GOT3 (cell line): ENCODE measurements around the gene DPH6.

Source experiments
- DNase-seq: peaks from one replicate; lab custom pipeline; 2025; ENCODE audit warnings: mixed read lengths; lab: John Stamatoyannopoulos, UW

Gene DPH6

GRCh38 chr15:35540885-35541284 lies 5.1 kb downstream of the DPH6 start:
- DNase-seq, result no peak

DNA sequence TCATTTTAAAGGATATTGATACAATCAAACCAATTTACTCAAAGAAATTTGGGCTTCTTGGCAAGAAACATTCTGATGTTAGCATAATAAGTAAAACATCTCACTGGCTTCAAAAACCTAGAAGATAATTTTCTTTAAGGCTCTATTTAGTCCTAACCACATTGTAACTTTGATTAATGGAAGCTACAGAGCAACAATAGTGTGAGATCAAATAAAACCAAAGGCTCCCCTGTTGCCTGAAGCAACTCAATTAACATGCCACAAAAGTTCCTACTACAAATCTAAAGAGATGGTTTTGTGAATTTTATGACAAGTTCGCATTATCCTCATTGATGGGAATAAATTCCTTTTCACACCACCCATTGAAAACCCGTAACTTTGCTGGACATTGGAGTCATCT lies 5.9 kb downstream of the DPH6 start:
- no peak for DNase-seq

- DNase-seq, result no peak
Observed at GRCh38 chr15:35535365-35535916, 10.5 kb downstream of the DPH6 start.

DNA sequence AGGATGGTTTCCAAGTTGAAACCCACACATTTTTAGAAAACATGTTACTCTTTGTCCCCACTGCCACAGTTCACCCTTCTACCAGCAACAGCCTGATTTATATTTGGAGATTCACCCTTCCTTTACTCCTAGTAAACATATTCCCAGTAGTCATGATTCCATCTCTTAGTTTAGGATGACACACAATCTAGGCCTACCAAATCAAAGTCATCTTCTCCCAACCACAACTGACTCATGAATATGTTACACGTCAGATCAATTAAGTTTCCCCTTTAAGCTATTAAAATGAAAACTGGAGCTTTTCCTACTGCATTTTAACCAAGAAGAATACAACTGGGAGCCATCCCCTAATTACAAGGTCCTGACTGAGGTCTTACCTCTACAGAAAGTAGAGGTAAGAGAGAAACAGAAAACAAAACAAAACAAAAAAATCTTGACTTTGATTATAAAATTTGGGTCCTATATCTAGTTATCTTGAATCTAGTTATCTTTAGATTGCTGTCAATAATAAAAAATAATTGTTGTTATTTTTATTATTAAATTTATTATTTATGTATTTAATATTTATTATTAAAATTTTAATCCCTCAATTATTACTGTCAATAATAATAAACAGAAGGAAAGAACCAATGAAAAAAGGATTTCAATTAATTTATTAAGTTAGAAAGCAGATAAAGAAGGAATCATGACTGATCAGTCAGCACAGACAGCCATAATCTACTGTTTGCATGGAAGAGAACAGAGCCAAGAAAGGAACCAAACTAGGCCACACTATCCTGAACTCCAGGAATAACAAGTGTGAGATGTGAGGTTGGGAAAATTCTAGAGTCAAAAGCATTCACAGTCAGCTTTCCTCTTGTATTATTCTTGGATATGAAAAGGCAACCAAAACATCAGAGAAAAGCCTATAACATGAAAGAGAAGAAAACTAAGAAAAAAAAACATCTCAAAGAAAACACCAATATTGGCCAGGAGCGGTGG lies 12.5 kb downstream of the DPH6 start:
- DNase-seq, result no peak

- DNase-seq, result no peak
Observed at GRCh38 chr15:35530698-35531097, 15.3 kb downstream of the DPH6 start.

GRCh38 chr15:35529784-35530183 lies 16.2 kb downstream of the DPH6 start:
- DNase-seq, result no peak

DNA sequence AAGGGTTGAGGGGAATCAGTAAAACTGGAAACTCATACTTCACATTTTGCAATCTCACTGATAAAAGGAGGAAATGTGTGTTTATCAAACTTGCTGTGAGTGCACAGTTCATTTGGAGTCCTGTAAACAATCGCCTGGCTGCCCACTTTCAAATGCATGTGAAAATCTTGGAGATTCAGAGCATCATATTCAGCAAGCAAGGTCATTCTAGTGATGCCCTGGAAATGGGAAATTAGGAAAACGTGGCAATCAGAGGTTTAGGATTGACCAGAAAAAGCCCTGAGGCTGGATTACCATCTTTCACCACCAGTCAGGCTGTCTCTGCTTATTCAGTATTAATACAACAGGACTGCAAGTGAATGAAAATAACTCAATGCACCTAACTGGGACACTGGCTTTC lies 23.9 kb downstream of the DPH6 start:
- no peak for DNase-seq

GRCh38 chr15:35519541-35520149 lies 26.3 kb downstream of the DPH6 start:
- DNase-seq, result no peak

DNA sequence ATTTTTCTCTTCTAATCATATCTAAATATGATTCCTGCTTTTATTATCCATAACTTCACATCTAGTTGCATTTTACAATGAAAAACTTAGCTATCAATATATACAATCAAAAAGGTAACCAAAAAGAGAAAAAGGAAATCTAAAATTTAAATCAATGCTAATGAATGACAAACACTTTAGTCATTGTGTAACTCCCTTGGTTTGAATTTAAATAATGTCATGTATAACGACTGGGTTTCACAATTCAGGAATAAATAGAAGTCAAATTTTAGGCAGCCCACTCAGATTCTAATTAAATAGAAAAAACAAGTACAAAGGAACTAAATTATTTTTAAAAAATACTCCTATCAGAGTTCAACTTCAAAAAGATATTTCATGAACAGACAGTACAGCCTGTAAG lies 26.9 kb downstream of the DPH6 start:
- no peak for DNase-seq

DNA sequence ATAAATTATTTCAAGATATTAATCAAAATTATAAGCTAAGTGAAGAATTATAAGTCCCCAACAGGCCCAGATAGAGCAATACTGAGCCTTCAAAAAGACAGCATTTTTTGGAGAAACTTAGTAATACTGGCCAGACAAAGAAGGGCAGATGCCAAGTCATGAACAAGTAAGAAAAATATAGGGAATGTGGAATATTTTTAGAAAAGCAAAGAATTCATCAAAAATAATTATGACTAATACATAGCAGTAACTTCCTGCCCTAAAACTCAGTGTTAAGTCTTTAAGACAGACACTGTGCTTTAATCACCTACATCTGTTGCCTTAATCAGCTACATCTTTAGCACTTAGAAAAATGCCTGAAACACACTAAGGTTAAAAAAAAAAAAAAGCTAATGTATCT lies 31.2 kb downstream of the DPH6 start:
- DNase-seq, result no peak

GRCh38 chr15:35507932-35508638 lies 37.9 kb downstream of the DPH6 start:
- no peak for DNase-seq

DNA sequence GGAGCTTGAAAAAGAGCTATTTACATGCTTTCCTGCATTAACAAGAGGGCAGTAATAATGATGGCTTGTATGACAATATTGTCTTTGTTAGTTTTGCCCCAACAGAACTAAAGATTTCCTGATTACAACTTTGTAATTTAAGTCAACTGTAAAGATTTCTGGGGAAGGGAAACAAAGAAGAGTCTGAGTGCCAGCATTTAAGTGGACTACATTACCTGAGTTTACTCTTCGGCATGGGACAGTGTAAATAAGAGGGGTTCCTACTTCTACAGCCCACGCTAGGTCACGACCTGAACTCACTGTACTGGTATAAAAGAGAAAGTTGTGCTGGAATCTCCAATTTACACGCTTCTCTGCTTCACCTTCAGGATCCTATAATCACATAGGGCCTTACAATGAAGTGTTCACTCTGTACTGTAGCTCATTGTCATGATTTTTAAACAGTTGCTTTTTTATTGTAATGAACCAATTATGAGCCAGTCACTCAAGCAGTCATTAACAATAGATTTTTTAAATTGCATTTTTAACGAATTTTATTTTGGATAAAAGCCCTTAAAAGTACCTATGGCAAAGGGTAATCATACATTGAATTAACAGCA lies 39.6 kb downstream of the DPH6 start:
- no peak for DNase-seq

DNA sequence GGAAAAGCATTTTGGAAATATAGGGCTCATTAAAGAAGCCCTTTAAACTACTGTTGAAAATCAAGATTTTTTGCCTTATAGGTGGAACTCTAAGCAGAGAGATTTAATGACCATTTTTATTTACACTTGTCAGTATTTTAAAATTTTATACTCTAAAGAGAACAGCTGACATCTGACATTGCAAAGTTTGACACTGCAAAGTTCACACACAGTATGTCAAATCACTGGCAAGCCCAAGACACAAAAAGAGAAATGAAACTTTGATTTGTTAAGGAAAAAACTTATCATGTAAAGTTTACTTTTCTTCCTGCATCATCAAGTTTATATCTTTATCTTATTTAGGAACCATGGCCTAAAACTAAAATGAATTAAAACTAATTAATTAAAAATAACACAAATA lies 40.2 kb downstream of the DPH6 start:
- no peak for DNase-seq

DNA sequence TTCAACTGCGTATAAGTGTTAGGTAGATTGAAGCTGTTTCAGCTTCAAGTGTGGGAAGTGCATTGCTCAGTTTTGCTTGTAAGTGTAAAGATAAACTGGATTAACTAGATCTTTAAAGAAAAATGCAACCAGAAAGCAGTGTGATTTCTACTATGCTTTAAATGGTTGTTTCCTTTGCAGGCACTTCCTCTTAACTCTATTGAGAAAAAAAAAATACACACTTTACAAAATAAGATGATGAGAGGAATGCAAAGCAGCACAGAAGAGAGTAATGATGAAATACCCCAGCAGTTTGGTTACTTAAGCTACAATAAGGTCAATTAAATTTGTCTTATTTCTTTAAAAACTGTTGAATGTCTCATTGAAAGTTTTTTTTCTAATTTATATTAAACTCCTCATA lies 40.8 kb downstream of the DPH6 start:
- no peak for DNase-seq

DNA sequence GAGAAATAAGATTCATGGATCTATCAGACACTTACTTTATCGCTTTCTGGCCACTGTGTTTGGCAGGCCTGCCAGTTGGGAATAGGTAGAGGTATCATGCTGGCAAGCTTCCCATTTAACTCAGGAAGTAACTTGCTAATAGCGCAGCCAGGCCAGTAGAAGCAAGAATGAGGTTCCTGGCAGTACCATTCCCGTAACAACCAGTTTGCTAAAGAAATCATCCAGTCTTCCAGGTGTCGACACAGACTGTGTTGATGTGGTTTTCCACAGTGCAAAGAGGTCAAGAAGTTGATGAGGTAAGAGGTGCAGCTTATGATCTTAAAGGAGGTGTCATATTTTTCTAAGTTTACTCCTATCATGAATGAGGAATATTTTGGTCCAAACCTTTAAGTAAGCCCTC lies 46.2 kb downstream of the DPH6 start:
- no peak for DNase-seq

DNA sequence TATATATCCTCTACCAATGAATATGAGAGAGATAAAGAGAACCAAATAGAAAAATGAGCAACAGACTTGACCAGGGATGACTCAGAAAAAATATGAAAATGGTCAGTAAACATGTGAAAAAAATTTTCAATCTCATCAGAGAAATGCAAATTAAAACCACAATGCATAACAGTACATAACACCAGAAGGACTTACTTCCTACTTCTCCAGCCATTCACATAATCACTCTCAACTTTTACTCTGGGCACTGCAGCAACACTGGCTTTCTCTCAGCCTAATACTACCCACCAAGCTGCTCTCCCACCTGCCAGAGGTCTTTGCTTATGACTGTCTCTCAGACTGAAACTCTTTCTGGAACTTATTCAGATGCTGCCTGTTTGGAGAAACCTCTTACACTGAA lies 49.4 kb downstream of the DPH6 start:
- no peak for DNase-seq

DNA sequence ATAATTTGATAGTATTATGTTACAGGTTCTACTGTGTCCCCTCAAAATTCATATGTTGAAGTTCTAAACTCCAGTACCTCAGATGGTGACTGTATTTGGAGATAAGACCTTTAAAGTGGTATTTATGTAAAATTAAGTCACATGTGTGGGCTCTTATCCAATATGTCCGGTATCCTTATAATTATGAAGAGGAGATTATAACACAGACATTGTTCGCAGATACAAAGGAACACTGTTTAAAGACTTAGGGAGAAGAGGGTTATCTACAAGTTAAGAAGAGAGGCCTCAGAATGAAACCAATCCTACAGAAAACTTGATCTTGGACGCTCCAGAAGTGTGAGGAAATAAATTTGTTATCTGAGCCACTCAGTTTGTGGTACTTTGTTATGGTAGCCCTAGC lies 50.9 kb downstream of the DPH6 start:
- no peak for DNase-seq

GRCh38 chr15:35491999-35492398 lies 54.0 kb downstream of the DPH6 start:
- no peak for DNase-seq

- DNase-seq, result no peak
Observed at GRCh38 chr15:35491173-35491572, 54.8 kb downstream of the DPH6 start.

GRCh38 chr15:35490511-35490910 lies 55.5 kb downstream of the DPH6 start:
- DNase-seq, result no peak

DNA sequence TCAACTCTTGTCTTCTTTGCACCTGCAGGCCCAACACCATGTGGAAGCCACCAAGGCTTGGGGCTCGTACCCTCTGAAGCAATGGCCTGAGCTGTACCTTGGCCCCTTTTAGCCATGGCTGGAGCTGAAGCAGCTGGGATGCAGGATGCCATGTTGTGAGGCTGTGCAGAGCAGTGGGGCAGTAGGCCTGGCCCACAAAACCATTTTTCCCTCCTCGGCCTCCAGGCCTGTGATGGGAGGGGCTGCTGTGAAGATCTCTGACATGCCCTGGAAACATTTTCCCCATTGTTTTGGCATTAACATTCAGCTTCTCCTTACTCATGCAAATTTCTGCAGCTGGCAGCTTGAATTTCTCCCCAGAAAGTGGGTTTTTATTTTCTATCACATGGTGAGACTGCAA lies 58.5 kb downstream of the DPH6 start:
- no peak for DNase-seq

DNA sequence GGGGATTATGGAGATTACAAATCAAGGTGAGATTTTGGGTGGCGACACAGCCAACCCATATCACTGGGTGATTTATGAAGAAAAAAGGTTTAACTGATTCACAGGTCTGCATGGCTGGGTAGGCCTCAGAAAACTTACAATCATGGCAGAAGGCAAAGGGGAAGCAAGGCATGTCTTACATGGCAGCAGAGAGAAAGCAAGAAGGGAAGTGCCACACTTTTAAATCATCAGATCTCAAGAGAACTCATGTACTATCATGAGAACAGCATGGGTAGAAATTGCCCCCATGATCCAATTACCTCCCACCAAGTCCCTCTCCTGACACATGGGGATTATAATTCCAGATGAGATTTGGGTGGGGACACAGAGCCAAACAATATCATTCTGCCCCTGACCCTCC lies 59.7 kb downstream of the DPH6 start:
- DNase-seq, result no peak
